Measurements from ENCODE around the gene PEX3.

DNA sequence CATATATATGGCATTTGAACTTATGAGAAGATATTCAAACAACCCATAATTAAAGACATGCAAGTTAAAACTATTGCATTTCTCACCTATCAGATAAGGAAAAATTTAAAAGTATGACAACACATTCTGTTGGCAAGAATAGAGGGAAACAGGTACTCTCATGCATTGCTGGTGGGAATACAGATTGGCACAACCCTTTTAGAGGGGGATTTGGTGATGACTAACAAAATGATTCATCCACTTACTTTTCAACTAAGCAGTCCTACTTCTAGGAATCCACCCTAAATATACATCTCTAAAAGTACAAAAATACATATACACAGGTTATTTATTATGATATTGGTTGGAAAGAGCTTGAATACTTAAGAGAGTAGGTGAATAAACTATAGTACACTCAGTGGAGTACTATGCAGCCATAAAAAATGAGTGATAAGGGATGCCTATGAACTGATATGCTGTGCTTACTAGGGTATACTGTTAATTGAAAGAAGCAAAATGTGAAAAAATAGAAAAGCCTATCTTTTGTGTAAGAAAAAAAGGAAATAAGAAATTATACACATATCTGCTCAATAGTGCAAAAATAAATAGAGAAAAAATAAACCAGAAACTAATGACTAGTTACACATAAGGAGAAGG, 42.3 kb upstream of the PEX3 start:
- TF ChIP-seq, protein P1, sequence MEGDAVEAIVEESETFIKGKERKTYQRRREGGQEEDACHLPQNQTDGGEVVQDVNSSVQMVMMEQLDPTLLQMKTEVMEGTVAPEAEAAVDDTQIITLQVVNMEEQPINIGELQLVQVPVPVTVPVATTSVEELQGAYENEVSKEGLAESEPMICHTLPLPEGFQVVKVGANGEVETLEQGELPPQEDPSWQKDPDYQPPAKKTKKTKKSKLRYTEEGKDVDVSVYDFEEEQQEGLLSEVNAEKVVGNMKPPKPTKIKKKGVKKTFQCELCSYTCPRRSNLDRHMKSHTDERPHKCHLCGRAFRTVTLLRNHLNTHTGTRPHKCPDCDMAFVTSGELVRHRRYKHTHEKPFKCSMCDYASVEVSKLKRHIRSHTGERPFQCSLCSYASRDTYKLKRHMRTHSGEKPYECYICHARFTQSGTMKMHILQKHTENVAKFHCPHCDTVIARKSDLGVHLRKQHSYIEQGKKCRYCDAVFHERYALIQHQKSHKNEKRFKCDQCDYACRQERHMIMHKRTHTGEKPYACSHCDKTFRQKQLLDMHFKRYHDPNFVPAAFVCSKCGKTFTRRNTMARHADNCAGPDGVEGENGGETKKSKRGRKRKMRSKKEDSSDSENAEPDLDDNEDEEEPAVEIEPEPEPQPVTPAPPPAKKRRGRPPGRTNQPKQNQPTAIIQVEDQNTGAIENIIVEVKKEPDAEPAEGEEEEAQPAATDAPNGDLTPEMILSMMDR (IDR thresholded peaks at IDR 0.05): no peak
- TF ChIP-seq POLR2A (IDR thresholded peaks at IDR 0.05) (no peak), EP300 (IDR thresholded peaks at IDR 0.05) (no peak)

All from ovary (tissue), 3 donors.